Natural killer cell (primary cell): Measurements from ENCODE around the gene YKT6. TPM values are rescaled to one million over a fixed set of nuclear protein-coding genes. Genes with fewer than 3 reads are reported as not detected.

Source experiments
- ATAC-seq, 3 donors: fragments of 150-1000 bp in 2 of 3; fragments of 200-7000 bp in 1 of 3; cut with Tn5 transposase; 1 replicate in 1 of 3; 2 replicates in 2 of 3; pipeline ENCODE4 v1.10.0; 2021; ENCODE audit warnings: mild to moderate bottlenecking in 2 of 3, moderate library complexity in 2 of 3
- DNase-seq, 2 donors: peaks; one replicate each; pipeline versions ENCODE4 v3.0.0 to v3.0.0-alpha.2; 2013 to 2021; ENCODE audit warnings: mixed read lengths in 1 of 2
- H3K27ac ChIP-seq: one replicate; pipeline ENCODE4 v1.5.1; 2013; ENCODE audit warnings: mild to moderate bottlenecking, low read length
- H3K27me3 ChIP-seq: one replicate; pipeline ENCODE4 v1.6.1; 2013; ENCODE audit warnings: low read length; ENCODE audit not compliant: control insufficient read depth, insufficient read depth
- H3K36me3 ChIP-seq: one replicate; pipeline ENCODE4 v1.6.1; 2013; ENCODE audit warnings: low read length; ENCODE audit not compliant: control insufficient read depth, insufficient read depth
- H3K4me1 ChIP-seq: one replicate; pipeline ENCODE4 v1.6.1; 2013; ENCODE audit warnings: low read length; ENCODE audit not compliant: control insufficient read depth, insufficient read depth
- H3K4me3 ChIP-seq: one replicate; pipeline ENCODE4 v1.5.1; 2013; ENCODE audit warnings: low read length
- H3K9me3 ChIP-seq: one replicate; pipeline ENCODE4 v1.6.1; 2013; ENCODE audit warnings: low read length; ENCODE audit not compliant: control insufficient read depth, insufficient read depth
- H3K27ac Mint-ChIP-seq, 2 donors: one replicate each; pipeline ENCODE4 v1.8.0; 2022; ENCODE audit warnings: mild to moderate bottlenecking in 2 of 2, mixed read lengths in 2 of 2, moderate library complexity in 1 of 2
- H3K27me3 Mint-ChIP-seq, 2 donors: one replicate each; pipeline ENCODE4 v1.8.0; 2022; ENCODE audit warnings: low read depth in 2 of 2, mixed read lengths in 2 of 2
- H3K36me3 Mint-ChIP-seq: one replicate; pipeline ENCODE4 v1.8.0; 2022; ENCODE audit warnings: mixed read lengths
- H3K4me1 Mint-ChIP-seq, 2 donors: one replicate each; pipeline ENCODE4 v1.8.0; 2022; ENCODE audit warnings: mixed read lengths in 2 of 2
- H3K4me3 Mint-ChIP-seq: one replicate; pipeline ENCODE4 v1.8.0; 2022; ENCODE audit warnings: mild to moderate bottlenecking, moderate library complexity, mixed read lengths
- H3K9me3 Mint-ChIP-seq, 2 donors: one replicate each; pipeline ENCODE4 v1.8.0; 2022; ENCODE audit warnings: mixed read lengths in 2 of 2
- CTCF ChIP-seq: fragments of 200-600 bp; IDR thresholded peaks from one replicate; pipeline ENCODE4 v1.8.0; 2022; ENCODE audit warnings: antibody characterized with exemption
- WGBS: methylation state at CpG from one replicate; pipeline ENCODE4 v1.1.7; 2013; ENCODE audit warnings: missing lambda C conversion rate; ENCODE audit not compliant: insufficient coverage; 5-methylcytosine and 5-hydroxymethylcytosine counted together
- intact Hi-C: fragments of 100-400 bp; cut with micrococcal nuclease; formaldehyde crosslinking; loops from one replicate; pipeline ENCODE4 v1.14.2; 2022
- total RNA-seq, 4 donors: library from RNA; stranded (reverse); fragments of 120-200 nt in 1 of 4; gene quantifications; one replicate each; pipeline versions ENCODE4 v1.2.3 to v1.2.4, GENCODE V29; 2013 to 2022

YKT6 gene
- total RNA-seq, 3 donors from 2014 or later (not counting 1 experiment from before 2014, with no cell fraction given), result 72.4 to 107 (median 87.1) TPM

- no peak overlapping the region for H3K4me3 ChIP-seq
- WGBS, result 94% methylated on average over 11 of the region's 12 CpGs
- H3K36me3 ChIP-seq, result no peaks in the 10 kb centered on the region
- no peaks in the 10 kb centered on the region for H3K36me3 Mint-ChIP-seq
- TF ChIP-seq CTCF, result no peak
- peaks cover 5% of the 10 kb centered on the region for H3K4me1 ChIP-seq
- peaks cover 0 to 14% of the 10 kb centered on the region in 2 donors for H3K4me1 Mint-ChIP-seq
- H3K4me3 Mint-ChIP-seq, result no peak overlapping the region
- no peaks in the 10 kb centered on the region for H3K27me3 Mint-ChIP-seq
- no peak overlapping the region for H3K27ac Mint-ChIP-seq
- no peak for DNase-seq
- H3K27ac ChIP-seq, result no peak overlapping the region
- H3K27me3 ChIP-seq, result no peaks in the 10 kb centered on the region
- intact Hi-C loops, result no loop called here
- H3K9me3 Mint-ChIP-seq, result no peaks in the 10 kb centered on the region
- no peaks in the 10 kb centered on the region for H3K9me3 ChIP-seq
- no peak for ATAC-seq
Measured at GRCh38 chr7:44251881-44252280, 51.1 kb downstream of the YKT6 start.

- no peaks in the 10 kb centered on the region for H3K9me3 Mint-ChIP-seq
- peaks cover 29% of the 10 kb centered on the region for H3K4me1 ChIP-seq
- H3K9me3 ChIP-seq, result no peaks in the 10 kb centered on the region
- no peak overlapping the region for H3K27ac ChIP-seq
- ATAC-seq (no peak), DNase-seq (no peak)
- H3K27ac Mint-ChIP-seq, result peak overlapping the region in 1 of 2 donors; percentile 93
- intact Hi-C loops, result no loop called here
- no peaks in the 10 kb centered on the region for H3K27me3 ChIP-seq
- H3K4me3 Mint-ChIP-seq, result no peak overlapping the region
- peaks cover 15 to 43% of the 10 kb centered on the region in 2 donors for H3K4me1 Mint-ChIP-seq
- no peaks in the 10 kb centered on the region for H3K36me3 ChIP-seq
- no peak overlapping the region for H3K4me3 ChIP-seq
- H3K36me3 Mint-ChIP-seq, result no peaks in the 10 kb centered on the region
- 82% methylated on average over 5 of the region's 5 CpGs for WGBS
- TF ChIP-seq CTCF, result no peak
- no peaks in the 10 kb centered on the region for H3K27me3 Mint-ChIP-seq
Measured at GRCh38 chr7:44256459-44256858, 55.7 kb downstream of the YKT6 start.

- Histone ChIP-seq H3K27me3 (no peaks in the 10 kb centered on the region), H3K27ac (peak overlapping the region; percentile 88), H3K9me3 (no peaks in the 10 kb centered on the region), H3K4me3 (no peak overlapping the region), H3K4me1 (peaks cover 29% of the 10 kb centered on the region), H3K36me3 (no peaks in the 10 kb centered on the region)
- Mint-ChIP-seq H3K4me1 (peaks cover 15 to 43% of the 10 kb centered on the region in 2 donors), H3K27ac (peak overlapping the region; percentile 75 to 93), H3K4me3 (no peak overlapping the region), H3K9me3 (no peaks in the 10 kb centered on the region), H3K27me3 (no peaks in the 10 kb centered on the region), H3K36me3 (no peaks in the 10 kb centered on the region)
- no peak for TF ChIP-seq CTCF
- DNase-seq (no peak), ATAC-seq (no peak)
- intact Hi-C loops, result no loop called here
- 94% methylated on average over 6 of the region's 6 CpGs for WGBS
Measured at GRCh38 chr7:44257213-44257612, 56.4 kb downstream of the YKT6 start.
